Measurements from ENCODE around the gene CHAF1B.
"Not testable (repeated sequence)": the region's sequence is repeated elsewhere in the genome, so short reads cannot be mapped to it uniquely, and the experiment has no call there.

Gene CHAF1B

GRCh38 chr21:36385233-36386030 lies at the start of gene CHAF1B:
TSS of gene CHAF1B (plus strand) at chr21:36385392. CDS start at chr21:36386137, 745 bp downstream.
- peak; percentile 42 for DNase-seq (ENCODE audit: low read depth)

GRCh38 chr21:36337099-36337509 lies 48.1 kb upstream of the CHAF1B start:
- DNase-seq (ENCODE audit: low read depth), result peak; percentile 41

- DNase-seq (ENCODE audit: low read depth), result no peak
Measured at GRCh38 chr21:36338975-36339374, 46.2 kb upstream of the CHAF1B start.

- not testable (repeated sequence) for DNase-seq (ENCODE audit: low read depth)
Measured at GRCh38 chr21:36342581-36342980, 42.6 kb upstream of the CHAF1B start.

- DNase-seq (ENCODE audit: low read depth), result no peak
Measured at GRCh38 chr21:36344931-36345330, 40.3 kb upstream of the CHAF1B start.

- DNase-seq (ENCODE audit: low read depth), result no peak
Measured at GRCh38 chr21:36347278-36347961, 37.8 kb upstream of the CHAF1B start.

DNA sequence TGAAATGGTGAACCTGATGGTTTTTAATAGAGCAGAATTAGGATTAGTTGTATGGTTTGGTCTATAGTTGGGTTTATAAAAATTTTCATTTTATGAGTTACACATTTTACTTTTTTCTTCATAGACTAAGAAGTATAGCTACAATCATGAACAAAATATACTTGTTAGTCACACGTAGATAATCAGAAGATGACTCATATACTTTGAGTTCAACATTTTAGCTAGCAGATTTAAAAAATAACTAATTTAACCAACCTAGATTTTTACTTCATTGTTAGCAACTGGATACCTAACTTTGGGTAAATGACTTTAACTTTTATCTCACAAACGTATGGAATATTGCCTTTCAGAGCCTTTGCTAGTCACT lies 37.2 kb upstream of the CHAF1B start:
- DNase-seq (ENCODE audit: low read depth), result peak; percentile 11

DNA sequence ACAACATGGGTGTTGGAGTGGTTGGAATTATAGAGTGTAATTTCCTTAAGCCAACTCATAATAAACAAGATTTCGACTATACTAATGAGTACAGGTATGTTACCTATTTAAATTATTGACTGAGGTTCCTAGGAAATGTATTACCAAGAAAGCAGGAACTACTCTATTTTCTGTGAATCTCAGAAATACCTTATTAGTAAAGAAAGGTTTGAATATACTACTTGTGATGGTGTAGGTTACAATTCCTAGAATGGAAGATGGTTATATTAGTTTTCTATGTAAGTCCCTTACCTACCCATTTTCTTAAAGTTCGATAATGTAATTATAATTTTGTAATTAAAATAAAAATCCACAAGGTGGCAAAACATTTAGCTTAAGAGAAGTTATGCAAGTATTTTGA lies 35.9 kb upstream of the CHAF1B start:
- DNase-seq (ENCODE audit: low read depth), result no peak

- DNase-seq (ENCODE audit: low read depth), result peak; percentile 32
Measured at GRCh38 chr21:36350282-36350910, 34.8 kb upstream of the CHAF1B start.

DNA sequence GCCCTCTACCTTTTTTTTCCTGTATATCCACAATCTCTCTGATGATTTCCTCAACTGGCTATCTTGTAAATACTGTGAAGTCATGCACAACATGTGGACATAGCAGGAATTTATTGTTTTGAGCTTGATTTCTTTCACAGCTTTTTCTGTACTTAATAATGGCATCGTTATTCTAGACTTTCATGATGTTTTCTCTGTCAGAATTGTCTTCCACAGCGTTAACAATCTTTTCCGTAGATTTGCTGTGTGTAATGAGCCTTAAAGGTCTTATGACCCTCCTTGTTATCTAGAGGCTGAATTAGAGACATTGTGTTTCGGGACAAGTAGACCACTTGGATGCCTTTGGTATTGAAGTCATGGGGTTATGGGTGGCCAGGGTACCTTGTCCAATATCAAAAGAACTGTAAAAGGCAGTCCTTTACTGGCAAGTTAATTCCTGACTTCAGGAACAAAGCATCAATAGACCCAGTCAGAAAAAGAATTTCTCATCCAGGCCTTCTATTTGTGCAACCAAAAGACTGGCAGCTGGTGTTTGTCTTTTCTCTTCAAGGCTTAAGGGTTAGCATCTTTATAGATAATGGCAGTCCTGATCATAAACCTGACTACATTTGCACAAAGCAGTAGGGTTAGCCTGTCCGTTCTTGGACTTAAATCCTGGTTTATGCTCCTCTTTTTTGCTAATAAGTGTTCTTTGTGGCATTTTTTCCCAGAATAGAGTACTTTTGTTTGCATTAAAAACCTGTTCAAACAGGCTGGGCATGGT lies 30.1 kb upstream of the CHAF1B start:
- no peak for DNase-seq (ENCODE audit: low read depth)

GRCh38 chr21:36355868-36356267 lies 29.3 kb upstream of the CHAF1B start:
- no peak for DNase-seq (ENCODE audit: low read depth)

DNA sequence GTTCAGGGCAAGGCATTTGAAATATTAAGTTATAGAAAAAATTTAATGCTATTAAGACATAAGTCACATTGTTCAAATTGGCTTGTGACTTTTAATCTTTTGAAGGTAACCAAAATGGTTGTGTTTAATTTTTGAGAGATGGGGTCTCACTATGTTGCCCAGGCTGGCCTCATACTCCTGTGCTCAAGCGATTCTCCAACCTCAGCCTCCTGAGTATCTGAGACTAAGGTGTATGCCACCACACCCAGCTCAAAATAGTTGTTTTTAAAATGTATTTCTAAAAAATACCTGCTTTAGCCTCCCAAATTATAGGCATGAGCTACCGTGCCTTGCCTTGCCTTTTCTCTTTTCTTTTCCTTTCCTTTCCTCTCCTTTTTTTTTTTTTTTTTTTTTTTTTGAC lies 26.0 kb upstream of the CHAF1B start:
- no peak for DNase-seq (ENCODE audit: low read depth)

DNA sequence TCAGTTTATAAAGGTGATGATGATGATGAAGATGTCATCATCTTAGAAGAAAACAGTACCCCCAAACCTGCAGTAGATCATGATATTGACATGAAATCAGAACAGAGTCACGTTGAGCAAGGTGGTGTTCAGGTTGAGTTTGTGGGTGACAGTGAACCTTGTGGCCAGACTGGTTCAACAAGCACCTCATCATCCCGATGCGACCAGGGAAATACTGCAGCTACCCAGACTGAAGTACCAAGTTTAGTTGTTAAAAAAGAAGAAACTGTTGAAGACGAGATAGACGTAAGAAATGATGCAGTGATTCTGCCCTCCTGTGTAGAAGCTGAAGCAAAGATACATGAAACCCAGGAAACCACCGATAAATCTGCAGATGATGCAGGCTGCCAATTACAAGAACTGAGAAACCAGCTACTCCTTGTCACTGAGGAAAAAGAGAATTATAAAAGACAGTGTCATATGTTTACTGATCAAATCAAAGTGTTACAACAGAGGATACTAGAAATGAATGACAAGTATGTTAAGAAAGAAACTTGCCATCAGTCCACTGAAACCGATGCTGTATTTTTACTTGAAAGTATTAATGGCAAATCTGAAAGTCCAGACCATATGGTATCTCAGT lies 16.0 kb upstream of the CHAF1B start:
- no peak for DNase-seq (ENCODE audit: low read depth)

GRCh38 chr21:36375994-36376393 lies 9.2 kb upstream of the CHAF1B start:
- DNase-seq (ENCODE audit: low read depth), result no peak

DNA sequence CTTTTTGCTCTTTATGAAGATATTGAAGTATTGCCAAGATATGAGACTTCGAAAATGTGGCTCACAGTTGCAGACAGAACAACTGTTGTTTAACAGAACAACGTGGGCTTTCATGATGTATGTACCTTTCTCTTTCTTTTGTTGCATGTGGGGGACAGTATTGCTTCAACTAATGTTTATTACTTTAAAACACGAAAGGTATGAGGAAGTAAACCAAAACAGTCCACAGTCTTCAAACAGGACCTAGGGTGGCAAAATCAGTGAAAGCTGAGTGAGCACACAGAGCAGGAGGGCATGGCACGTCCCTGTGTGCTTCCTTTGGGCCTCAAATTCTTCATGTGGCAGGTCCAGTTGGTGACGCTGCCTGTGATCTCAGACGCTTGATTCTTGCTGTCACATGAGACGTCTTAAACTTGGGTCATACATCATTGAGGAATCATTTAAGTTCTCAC lies 7.8 kb upstream of the CHAF1B start:
- no peak for DNase-seq (ENCODE audit: low read depth)

GRCh38 chr21:36379251-36379650 lies 5.9 kb upstream of the CHAF1B start:
- no peak for DNase-seq (ENCODE audit: low read depth)

GRCh38 chr21:36381841-36382589 lies 3.2 kb upstream of the CHAF1B start:
- DNase-seq (ENCODE audit: low read depth), result no peak

- DNase-seq (ENCODE audit: low read depth), result not testable (repeated sequence)
Measured at GRCh38 chr21:36382722-36383121, 2.5 kb upstream of the CHAF1B start.

DNA sequence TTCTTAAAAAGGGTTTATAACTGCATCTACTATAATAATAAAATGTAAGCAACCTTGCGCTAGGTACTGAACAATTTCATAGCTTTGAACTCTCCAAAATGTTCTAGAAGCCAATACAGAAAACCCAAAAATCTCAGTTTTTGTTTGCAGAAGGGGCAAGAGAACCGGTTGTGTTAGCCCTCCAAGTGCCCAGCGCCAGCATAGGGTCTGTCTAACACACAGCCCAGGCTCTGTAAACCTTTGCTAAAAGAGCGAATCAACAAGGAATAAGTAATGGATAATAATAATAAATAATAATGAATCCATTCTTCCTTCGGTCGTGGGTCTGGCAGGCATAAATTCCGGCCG lies 333 bp upstream of the CHAF1B start:
- DNase-seq (ENCODE audit: low read depth), result no peak

DNA sequence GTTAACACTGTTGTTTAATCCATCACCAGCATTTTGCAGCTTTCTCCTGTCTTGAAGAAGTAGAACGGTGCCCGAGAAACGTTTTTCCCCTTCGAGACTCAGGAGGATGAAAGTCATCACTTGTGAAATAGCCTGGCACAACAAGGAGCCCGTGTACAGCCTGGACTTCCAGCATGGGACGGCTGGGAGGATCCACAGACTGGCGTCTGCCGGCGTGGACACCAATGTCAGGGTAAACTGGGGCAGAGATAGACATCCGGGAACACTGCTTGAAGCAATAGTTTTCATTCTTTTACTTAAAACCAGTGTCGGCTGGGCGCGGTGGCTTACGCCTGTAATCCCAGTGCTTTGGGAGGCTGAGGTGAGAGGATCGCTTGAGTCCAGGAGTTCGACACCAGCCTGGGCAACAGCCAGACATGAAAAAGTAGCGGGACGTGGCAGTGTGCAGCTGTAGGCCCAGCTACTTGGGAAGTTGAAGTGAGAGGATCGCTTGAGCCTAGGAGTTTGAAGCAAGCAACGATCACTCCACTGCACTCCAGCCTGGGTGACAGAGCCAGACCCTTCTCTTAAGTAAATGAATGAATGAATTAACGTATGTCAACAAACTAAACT lies 945 bp downstream of the CHAF1B start:
- DNase-seq (ENCODE audit: low read depth), result no peak

DNA sequence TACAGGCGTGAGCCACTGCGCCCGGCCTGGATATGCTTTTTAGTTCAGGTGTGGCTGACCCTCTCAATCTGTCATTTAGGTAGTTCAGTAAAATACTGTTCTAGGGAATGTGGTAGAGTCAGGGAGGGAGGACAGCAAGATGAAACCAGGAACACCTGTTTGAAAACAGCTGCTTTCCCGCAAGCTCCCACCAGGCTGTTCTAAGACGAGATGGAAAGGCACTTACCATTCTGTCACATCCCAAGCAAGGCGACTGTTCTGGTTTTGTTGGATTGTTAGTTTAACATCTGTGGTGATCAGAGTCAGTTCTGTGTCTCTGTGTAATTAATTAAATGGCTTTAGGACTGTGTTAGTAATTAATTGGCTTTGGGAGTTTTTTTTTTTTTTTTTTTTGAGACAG lies 2.9 kb downstream of the CHAF1B start:
- DNase-seq (ENCODE audit: low read depth), result no peak
